ENCODE measurements around the gene SNX33. TPM values are rescaled to one million over a fixed set of nuclear protein-coding genes. Genes with fewer than 3 reads are reported as not detected.
A peak's percentile ranks its signal among the peaks of the same experiment; 100 is the strongest.

The SNX33 gene
- total and polyA plus RNA-seq, 2 of the 13 experiments (the other 11 are each of a cell fraction or from before 2014, with no cell fraction given), result 11.0 to 11.6 TPM

DNA sequence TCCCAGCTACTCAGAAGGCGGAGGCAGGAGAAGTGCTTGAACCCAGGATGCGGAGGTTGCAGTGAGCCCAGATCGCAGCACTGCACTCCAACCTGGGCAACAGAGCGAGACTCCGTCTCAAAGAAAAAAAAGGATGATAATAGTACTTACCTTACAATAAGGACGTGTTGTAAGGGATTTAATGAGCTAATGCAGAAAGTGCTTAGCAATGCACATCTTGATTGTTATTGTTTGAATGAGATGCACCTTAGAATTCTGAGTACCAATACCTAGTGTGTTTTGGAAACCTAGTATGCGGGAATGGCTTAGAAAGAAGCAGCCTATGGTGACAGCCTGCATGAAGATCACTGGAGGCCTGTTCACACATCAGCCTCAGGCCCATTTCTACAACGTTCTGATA, 41.7 kb upstream of the SNX33 start:
- no peaks in the 10 kb centered on the region for H3K79me2 ChIP-seq (ENCODE audit: insufficient read depth, low read length)
- intact Hi-C loops (cut with micrococcal nuclease; ENCODE audit: unreplicated experiment) (no loop called here), in situ Hi-C loops (cut with HindIII; ENCODE audit: extremely low pct_ligation_motif_present, low pct_unique_long_range_greater_than_20kb) (no loop called here)
- H4K20me1 ChIP-seq (ENCODE audit: insufficient read depth, low read length), result no peaks in the 10 kb centered on the region
- ChIA-PET CTCF (ENCODE audit: low intra/inter-chr PET ratio, low total read pairs) (no interaction called here), POLR2A (no interaction called here)
- H3K4me2 ChIP-seq (ENCODE audit: low read depth, low read length), result no peak overlapping the region
- no peak overlapping the region for H3K4me3 ChIP-seq (replicated peaks in 1 of 3; ENCODE audit: insufficient read depth in 1 of 3, low read depth in 2 of 3, low read length in 3 of 3)
- DNase-seq (ENCODE audit: low spot score) (no peak), ATAC-seq (no peak), FAIRE-seq (no peak)
- H3K4me1 ChIP-seq (ENCODE audit: insufficient read depth, low read length), result no peaks in the 10 kb centered on the region
- TF ChIP-seq CBX2 (IDR thresholded peaks at IDR 0.05; ENCODE audit: low read depth, low read length) (no peak), CBX2 (CRISPR knock-in tag; IDR thresholded peaks at IDR 0.05; ENCODE audit: low read depth) (no peak), MAFK (conservative IDR thresholded peaks at IDR 0.05 in 1 of 2, IDR thresholded peaks at IDR 0.05 in 1 of 2; ENCODE audit: low read length in 2 of 2) (peak; percentile 22 to 56; a peak in 2 of 4 replicates)
- WGBS (ENCODE audit: low lambda C conversion rate), result 97% methylated on average over 8 of the region's 8 CpGs
- no peaks in the 10 kb centered on the region for H3K27me3 ChIP-seq (ENCODE audit: control insufficient read depth in 1 of 2, insufficient read depth in 2 of 2, low read length in 2 of 2)
- no peak overlapping the region for H3K27ac ChIP-seq (ENCODE audit: extremely low read length, insufficient read depth, low read length)
- BruUV-seq (replicated peaks), result no TSS peak
- H3K9me3 ChIP-seq (ENCODE audit: low read length), result no peaks in the 10 kb centered on the region
- H3K36me3 ChIP-seq (replicated peaks in 1 of 2; ENCODE audit: control insufficient read depth in 1 of 2, insufficient read depth in 2 of 2, low read length in 2 of 2), result peaks cover 10 to 39% of the 10 kb centered on the region in 2 experiments
- no peak overlapping the region for H2AFZ ChIP-seq (ENCODE audit: low read length)
- H3K9ac ChIP-seq (ENCODE audit: insufficient read depth, low read depth, low read length), result no peak overlapping the region

DNA sequence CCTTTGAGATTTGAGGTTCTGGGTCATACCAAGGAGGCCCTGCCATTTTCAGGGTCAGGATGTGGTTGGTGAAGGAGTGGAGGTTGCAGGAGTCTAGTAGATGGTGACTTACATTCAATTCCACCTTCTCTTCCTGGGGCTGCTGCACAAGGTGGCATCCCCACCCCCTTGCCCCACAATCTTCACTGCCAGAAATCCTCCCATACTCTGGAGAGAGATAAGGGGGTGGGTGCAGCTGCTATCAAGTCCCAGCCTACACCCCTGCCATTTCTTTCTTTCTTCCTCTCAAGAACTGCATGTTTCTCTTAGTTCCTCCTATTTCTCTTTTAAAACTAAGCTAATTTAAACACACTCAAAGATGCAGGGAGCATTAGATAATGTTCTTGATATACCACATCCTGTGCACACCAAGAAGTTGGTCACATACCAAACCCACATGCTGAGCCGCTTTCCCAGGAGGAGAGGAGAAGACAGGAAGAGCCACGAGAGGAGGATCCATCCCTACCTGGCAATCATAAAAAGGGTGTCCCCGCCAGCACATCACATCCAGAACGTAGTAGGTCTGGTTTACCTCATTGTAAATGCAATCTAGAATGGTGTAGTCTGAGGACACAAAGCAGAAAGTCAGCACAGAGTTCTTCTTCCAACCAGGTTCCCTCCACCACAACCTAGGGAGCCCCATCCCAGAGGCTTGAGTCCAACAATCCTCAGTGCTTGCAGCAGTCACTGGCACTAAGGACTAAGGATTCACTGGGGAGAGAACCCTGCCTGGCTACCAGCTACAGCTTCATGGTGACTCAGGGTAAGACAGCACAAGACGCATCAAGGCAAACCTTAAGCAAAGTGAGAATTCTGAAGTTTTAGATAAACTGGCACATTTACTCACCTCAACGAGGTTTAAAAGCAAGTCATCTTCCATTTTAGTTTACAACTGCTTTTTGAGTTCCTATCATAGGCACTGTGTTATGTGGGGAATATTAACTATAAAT, 40.7 kb upstream of the SNX33 start:
- H3K9ac ChIP-seq (ENCODE audit: insufficient read depth, low read depth, low read length), result no peak overlapping the region
- H4K20me1 ChIP-seq (ENCODE audit: insufficient read depth, low read length), result no peaks in the 10 kb centered on the region
- H3K36me3 ChIP-seq (replicated peaks in 1 of 2; ENCODE audit: control insufficient read depth in 1 of 2, insufficient read depth in 2 of 2, low read length in 2 of 2), result peaks cover 10 to 38% of the 10 kb centered on the region in 2 experiments; a peak in 4 of 5 replicates
- H3K4me3 ChIP-seq (replicated peaks in 1 of 3; ENCODE audit: insufficient read depth in 1 of 3, low read depth in 2 of 3, low read length in 3 of 3), result no peak overlapping the region
- TF ChIP-seq RCOR2 (CRISPR knock-in tag; IDR thresholded peaks at IDR 0.05) (no peak), HNRNPLL (IDR thresholded peaks at IDR 0.05; ENCODE audit: low read depth, low read length, poor library complexity, severe bottlenecking) (no peak)
- TF ChIP-seq, protein P1, sequence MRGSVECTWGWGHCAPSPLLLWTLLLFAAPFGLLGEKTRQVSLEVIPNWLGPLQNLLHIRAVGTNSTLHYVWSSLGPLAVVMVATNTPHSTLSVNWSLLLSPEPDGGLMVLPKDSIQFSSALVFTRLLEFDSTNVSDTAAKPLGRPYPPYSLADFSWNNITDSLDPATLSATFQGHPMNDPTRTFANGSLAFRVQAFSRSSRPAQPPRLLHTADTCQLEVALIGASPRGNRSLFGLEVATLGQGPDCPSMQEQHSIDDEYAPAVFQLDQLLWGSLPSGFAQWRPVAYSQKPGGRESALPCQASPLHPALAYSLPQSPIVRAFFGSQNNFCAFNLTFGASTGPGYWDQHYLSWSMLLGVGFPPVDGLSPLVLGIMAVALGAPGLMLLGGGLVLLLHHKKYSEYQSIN (CRISPR knock-in tag; IDR thresholded peaks at IDR 0.05; ENCODE audit: borderline replicate concordance), result no peak
- TF ChIP-seq, protein P2, sequence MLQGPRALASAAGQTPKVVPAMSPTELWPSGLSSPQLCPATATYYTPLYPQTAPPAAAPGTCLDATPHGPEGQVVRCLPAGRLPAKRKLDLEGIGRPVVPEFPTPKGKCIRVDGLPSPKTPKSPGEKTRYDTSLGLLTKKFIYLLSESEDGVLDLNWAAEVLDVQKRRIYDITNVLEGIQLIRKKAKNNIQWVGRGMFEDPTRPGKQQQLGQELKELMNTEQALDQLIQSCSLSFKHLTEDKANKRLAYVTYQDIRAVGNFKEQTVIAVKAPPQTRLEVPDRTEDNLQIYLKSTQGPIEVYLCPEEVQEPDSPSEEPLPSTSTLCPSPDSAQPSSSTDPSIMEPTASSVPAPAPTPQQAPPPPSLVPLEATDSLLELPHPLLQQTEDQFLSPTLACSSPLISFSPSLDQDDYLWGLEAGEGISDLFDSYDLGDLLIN (CRISPR knock-in tag; IDR thresholded peaks at IDR 0.05; ENCODE audit: borderline replicate concordance), result no peak
- TF ChIP-seq, protein P3, sequence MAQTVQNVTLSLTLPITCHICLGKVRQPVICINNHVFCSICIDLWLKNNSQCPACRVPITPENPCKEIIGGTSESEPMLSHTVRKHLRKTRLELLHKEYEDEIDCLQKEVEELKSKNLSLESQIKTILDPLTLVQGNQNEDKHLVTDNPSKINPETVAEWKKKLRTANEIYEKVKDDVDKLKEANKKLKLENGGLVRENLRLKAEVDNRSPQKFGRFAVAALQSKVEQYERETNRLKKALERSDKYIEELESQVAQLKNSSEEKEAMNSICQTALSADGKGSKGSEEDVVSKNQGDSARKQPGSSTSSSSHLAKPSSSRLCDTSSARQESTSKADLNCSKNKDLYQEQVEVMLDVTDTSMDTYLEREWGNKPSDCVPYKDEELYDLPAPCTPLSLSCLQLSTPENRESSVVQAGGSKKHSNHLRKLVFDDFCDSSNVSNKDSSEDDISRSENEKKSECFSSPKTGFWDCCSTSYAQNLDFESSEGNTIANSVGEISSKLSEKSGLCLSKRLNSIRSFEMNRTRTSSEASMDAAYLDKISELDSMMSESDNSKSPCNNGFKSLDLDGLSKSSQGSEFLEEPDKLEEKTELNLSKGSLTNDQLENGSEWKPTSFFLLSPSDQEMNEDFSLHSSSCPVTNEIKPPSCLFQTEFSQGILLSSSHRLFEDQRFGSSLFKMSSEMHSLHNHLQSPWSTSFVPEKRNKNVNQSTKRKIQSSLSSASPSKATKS (CRISPR knock-in tag; IDR thresholded peaks at IDR 0.05), result no peak
- 88% methylated on average over 6 of the region's 6 CpGs for WGBS (ENCODE audit: low lambda C conversion rate)
- no TSS peak for BruUV-seq (replicated peaks)
- H3K9me3 ChIP-seq (ENCODE audit: low read length), result no peaks in the 10 kb centered on the region
- in situ Hi-C loops (cut with HindIII; ENCODE audit: extremely low pct_ligation_motif_present, low pct_unique_long_range_greater_than_20kb), result no loop called here
- intact Hi-C loops (cut with micrococcal nuclease; ENCODE audit: unreplicated experiment), result no loop called here
- DNase-seq (ENCODE audit: low spot score) (no peak), ATAC-seq (no peak), FAIRE-seq (no peak)
- no peaks in the 10 kb centered on the region for H3K27me3 ChIP-seq (ENCODE audit: control insufficient read depth in 1 of 2, insufficient read depth in 2 of 2, low read length in 2 of 2)
- H3K4me2 ChIP-seq (ENCODE audit: low read depth, low read length), result no peak overlapping the region
- ChIA-PET CTCF (ENCODE audit: low intra/inter-chr PET ratio, low total read pairs) (no interaction called here), POLR2A (no interaction called here)
- H3K27ac ChIP-seq (ENCODE audit: extremely low read length, insufficient read depth, low read length), result no peak overlapping the region
- no peaks in the 10 kb centered on the region for H3K4me1 ChIP-seq (ENCODE audit: insufficient read depth, low read length)
- H3K79me2 ChIP-seq (ENCODE audit: insufficient read depth, low read length), result no peaks in the 10 kb centered on the region
- H2AFZ ChIP-seq (ENCODE audit: low read length), result no peak overlapping the region
